K562 (cell line): ENCODE measurements around the gene TOM1L2. TPM values are rescaled to one million over a fixed set of nuclear protein-coding genes. Genes with fewer than 3 reads are reported as not detected.

Experiments used
- ATAC-seq: fragments of 200-7000 bp; cut with Tn5 transposase; 3 replicates; pipeline ENCODE4 v1.9.1; 2020; ENCODE audit warnings: moderate library complexity
- BruUV-seq: library from RNA; stranded (reverse); fragments of 400-500 nt; replicated peaks from 2 replicates; lab custom pipeline; 2021; lab: Mats Ljungman, UMichigan
- CTCF ChIA-PET: fragments of 300-600 bp; formaldehyde crosslinking; extraction: SDS; loops from one replicate; lab custom pipeline; 2021; ENCODE audit warnings: low intra/inter-chr PET ratio; lab: Yijun Ruan, JAX
- POLR2A ChIA-PET: fragments of 300-600, 350-650 bp; sonication (Branson Sonifier 250); formaldehyde crosslinking; extraction: SDS; loops from one replicate; lab custom pipeline; 2021; ENCODE audit warnings: antibody characterized with exemption, inconsistent platforms; lab: Yijun Ruan, JAX
- DNase-seq, 4 experiments: peaks; one replicate each; pipeline versions ENCODE4 v3.0.0 to v3.0.0-alpha.2; 2011 to 2018; ENCODE audit warnings: low spot score in 3 of 4, mixed read lengths in 3 of 4; ENCODE audit errors: extremely low read depth in 1 of 4
- FAIRE-seq: peaks from 2 replicates; lab custom pipeline; 2011; peaks lifted over from hg19 to GRCh38; lab: Jason Lieb, UNC
- H2AFZ ChIP-seq: 2 replicates; pipeline ENCODE4 v1.6.0; 2011; ENCODE audit warnings: low read depth, low read length, control low read depth, inconsistent platforms
- H3K27ac ChIP-seq: fragments of 200-600 bp; 3 replicates; pipeline ENCODE4 v1.8.0; 2011; ENCODE audit warnings: low read depth, mild to moderate bottlenecking, control low read depth, inconsistent platforms, low read length, moderate library complexity, mixed read lengths; ENCODE audit errors: extremely low read depth
- H3K27me3 ChIP-seq, 2 experiments: fragments of 300-600 bp in 1 of 2; 2 replicates in 1 of 2; 3 replicates in 1 of 2; pipeline versions ENCODE4 v1.6.0 to v1.8.0; 2011; ENCODE audit warnings: inconsistent platforms in 2 of 2, low read length in 2 of 2, mild to moderate bottlenecking in 1 of 2, mixed read lengths in 1 of 2, moderate library complexity in 1 of 2; ENCODE audit not compliant: control insufficient read depth in 2 of 2, insufficient read depth in 2 of 2
- H3K36me3 ChIP-seq: fragments of 300-600 bp; 3 replicates; pipeline ENCODE4 v1.8.0; 2011; ENCODE audit warnings: mild to moderate bottlenecking, low read length, inconsistent platforms; ENCODE audit not compliant: control insufficient read depth, insufficient read depth
- H3K4me1 ChIP-seq, 2 experiments: fragments of 200-600 bp in 1 of 2; replicated peaks in 1 of 2; 2 replicates in 1 of 2; 3 replicates in 1 of 2; pipeline versions ENCODE4 v1.5.1 to v1.8.0; 2011; ENCODE audit warnings: inconsistent platforms in 2 of 2, low read length in 2 of 2, mild to moderate bottlenecking in 1 of 2, mixed read lengths in 1 of 2, moderate library complexity in 1 of 2; ENCODE audit not compliant: control insufficient read depth in 2 of 2, insufficient read depth in 2 of 2
- H3K4me2 ChIP-seq: 2 replicates; pipeline ENCODE4 v1.6.1; 2011; ENCODE audit warnings: low read length, control low read depth, inconsistent platforms, mixed read lengths; ENCODE audit not compliant: insufficient read depth
- H3K4me3 ChIP-seq: fragments of 200-600 bp; sonication (generic), shearing (Covaris generic); 2 replicates; pipeline ENCODE4 v1.5.1; 2016; ENCODE audit warnings: control low read depth, inconsistent platforms
- H3K79me2 ChIP-seq: fragments of 200-600 bp; 3 replicates; pipeline ENCODE4 v1.8.0; 2011; ENCODE audit warnings: low read length, inconsistent platforms; ENCODE audit not compliant: control insufficient read depth, insufficient read depth
- H3K9ac ChIP-seq, 2 experiments: 2 replicates each; pipeline versions ENCODE4 v1.6.0 to v1.6.1; 2011; ENCODE audit warnings: low read depth in 2 of 2, low read length in 2 of 2, control low read depth in 1 of 2, inconsistent platforms in 1 of 2, mild to moderate bottlenecking in 1 of 2, mixed read lengths in 1 of 2; ENCODE audit not compliant: insufficient read depth in 1 of 2
- H3K9me1 ChIP-seq: one replicate; pipeline ENCODE4 v1.6.0; 2011; ENCODE audit warnings: inconsistent platforms, mild to moderate bottlenecking, low read length, moderate library complexity; ENCODE audit not compliant: control insufficient read depth, insufficient read depth
- H3K9me3 ChIP-seq: replicated peaks from 2 replicates; pipeline ENCODE4 v1.5.1; 2011; ENCODE audit warnings: low read depth, low read length, inconsistent platforms; ENCODE audit not compliant: control insufficient read depth, insufficient read depth
- H4K20me1 ChIP-seq: replicated peaks from 2 replicates; pipeline ENCODE4 v1.6.1; 2011; ENCODE audit warnings: low read length, inconsistent platforms, mixed read lengths; ENCODE audit not compliant: control insufficient read depth, insufficient read depth
- CBFA2T3 ChIP-seq: fragments of 450-650 bp; IDR thresholded peaks from 2 replicates; pipeline ENCODE4 v1.6.1; 2017
- CEBPG ChIP-seq, 3 experiments: fragments of 200-800 bp in 1 of 3; sonication (Bioruptor generic) in 1 of 3; sonication (generic) in 1 of 3; formaldehyde crosslinking in 1 of 3; IDR thresholded peaks in 2 of 3; conservative IDR thresholded peaks in 1 of 3; 2 replicates each; pipeline versions ENCODE4 v1.6.1 to v1.8.0; 2016 to 2022; ENCODE audit warnings: missing compliant biosample characterization in 2 of 3, missing genetic modification characterization in 2 of 3, mild to moderate bottlenecking in 1 of 3, missing genetic modification reagents in 1 of 3
- HMGN3 ChIP-seq: IDR thresholded peaks from 2 replicates; pipeline ENCODE4 v1.6.1; 2011; ENCODE audit warnings: borderline replicate concordance, low read depth, mild to moderate bottlenecking, mixed read lengths, low read length; ENCODE audit not compliant: insufficient read length; ENCODE audit errors: extremely low read depth
- MCM3 ChIP-seq: fragments of 450-650 bp; IDR thresholded peaks from 2 replicates; pipeline ENCODE4 v1.6.1; 2016
- MYNN ChIP-seq, 2 experiments: sonication (generic); formaldehyde crosslinking in 1 of 2; IDR thresholded peaks; 2 replicates each; pipeline versions ENCODE4 v1.5.0 to v1.6.1; 2016 to 2020; ENCODE audit warnings: antibody characterized with exemption in 1 of 2, missing genetic modification reagents in 1 of 2
- NFIC ChIP-seq: fragments of 450-650 bp; IDR thresholded peaks from 2 replicates; pipeline ENCODE4 v1.6.1; 2017; ENCODE audit warnings: mild to moderate bottlenecking, inconsistent platforms
- RHOXF2B ChIP-seq: fragments of 250-450 bp; sonication (Bioruptor Pico); conservative IDR thresholded peaks from 2 replicates; pipeline ENCODE4 v1.5.1; 2021
- TCF3 ChIP-seq: sonication (generic); formaldehyde crosslinking; IDR thresholded peaks from 2 replicates; pipeline ENCODE4 v1.4.0; 2020; ENCODE audit warnings: mild to moderate bottlenecking, missing genetic modification reagents
- WGBS: fragments of 100-300 bp; shearing (Covaris generic); methylation state at CpG from one replicate; pipeline ENCODE4 v1.1.6; 2016; ENCODE audit warnings: low coverage, mixed read lengths; ENCODE audit not compliant: insufficient coverage; ENCODE audit errors: missing lambda C conversion rate; 5-methylcytosine and 5-hydroxymethylcytosine counted together
- in situ Hi-C: fragments of 300-500 bp; cut with MboI; formaldehyde crosslinking; loops from 4 replicates; pipeline ENCODE4 v1.15.0; 2018; ENCODE audit warnings: inconsistent platforms, mixed read lengths
- intact Hi-C: fragments of 100-400 bp; cut with micrococcal nuclease; formaldehyde crosslinking; loops from 2 replicates; pipeline ENCODE4 v1.14.2; 2022
- polyA plus RNA-seq, 8 experiments: library from polyadenylated mRNA; depleted of rRNA in 4 of 8; stranded (reverse) in 5 of 8; unstranded in 3 of 8; fragments of >200 nt; fragmentation: Nextera tagmentation in 2 of 8; fragmentation: Illumina TruSeq in 1 of 8; extraction: Ambion mirVana in 2 of 8; extraction: Trizol in 1 of 8; gene quantifications; 2 replicates each; pipeline versions ENCODE4 v1.2.1 to v1.2.3, GENCODE V29; 2011 to 2014; ENCODE audit warnings: inconsistent platforms in 1 of 8, missing spikeins in 1 of 8
- total RNA-seq, 7 experiments: library from RNA; depleted of rRNA in 6 of 7; stranded (reverse); fragments of >200 nt in 6 of 7; fragmentation: Illumina TruSeq in 2 of 7; extraction: Trizol in 2 of 7; gene quantifications; 2 replicates each; pipeline versions ENCODE4 v1.2.1 to v1.2.3, GENCODE V29; 2011 to 2021; ENCODE audit warnings: low replicate concordance in 1 of 7
- TF ChIP-seq, protein P1 (sequence below): fragments of 250-450 bp; sonication (Bioruptor Pico); IDR thresholded peaks from 2 replicates; pipeline ENCODE4 v1.4.0; 2020; ENCODE audit warnings: mild to moderate bottlenecking, moderate library complexity
- TF ChIP-seq, protein P2 (sequence below): fragments of 450-650 bp; formaldehyde crosslinking; IDR thresholded peaks from 2 replicates; pipeline ENCODE4 v1.4.0; 2022; ENCODE audit warnings: mild to moderate bottlenecking, moderate library complexity

Gene TOM1L2
- total and polyA plus RNA-seq, 9 of the 15 experiments (the other 6 are each of a cell fraction or from before 2014, with no cell fraction given), result 0.07 to 6.0 (median 2.5) TPM

DNA sequence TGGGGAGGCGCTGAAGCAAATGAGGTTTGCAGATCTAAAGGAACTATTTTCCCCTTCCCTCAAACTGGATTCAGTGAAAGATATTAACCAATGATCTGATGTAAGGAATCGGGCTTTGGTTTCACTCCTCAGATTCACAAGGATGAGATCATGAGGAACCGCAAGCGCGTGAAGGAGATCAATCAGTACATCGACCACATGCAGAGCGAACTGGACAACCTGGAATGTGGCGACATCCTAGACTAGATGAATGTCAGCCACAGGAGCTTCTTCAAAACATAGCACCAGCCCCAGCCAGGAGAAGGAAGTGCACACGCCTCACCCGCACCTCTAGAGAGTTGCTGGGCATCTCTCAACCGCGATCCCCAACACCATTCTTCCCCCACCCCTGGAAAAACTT, 44.2 kb upstream of the TOM1L2 start:
- DNase-seq (no peak), FAIRE-seq (no peak)

More for the DNA sequence above, 44.2 kb upstream of the TOM1L2 start:
- ATAC-seq, result no peak
- POLR2A ChIA-PET, result interaction anchor here (0.6 kb wide), 1 partner anchor 324 kb away, joined by 4 read pairs; no protein-coding TSS in a partner anchor
- Histone ChIP-seq H3K9me1 (no peaks in the 10 kb centered on the region), H3K27ac (no peak overlapping the region), H3K36me3 (peaks cover 8% of the 10 kb centered on the region; the same call in 2 of the 3 replicates), H2AFZ (no peak overlapping the region), H3K4me2 (no peak overlapping the region), H3K9me3 (no peaks in the 10 kb centered on the region), H3K4me1 (peaks cover 6 to 14% of the 10 kb centered on the region in 2 experiments; a peak in 4 of 5 replicates), H4K20me1 (0 out of 2 replicates have a peak, but pooled peaks cover 5% of the 10 kb centered on the region), H3K79me2 (no peaks in the 10 kb centered on the region), H3K4me3 (no peak overlapping the region), H3K27me3 (no peaks in the 10 kb centered on the region), H3K9ac (no peak overlapping the region)
- TF ChIP-seq NFIC (no peak), MYNN (IDR thresholded peaks at IDR 0.05) (no peak), MYNN (CRISPR knock-in tag; IDR thresholded peaks at IDR 0.05) (no peak), CEBPG (CRISPR knock-in tag; IDR thresholded peaks at IDR 0.05) (no peak), CEBPG (tag; conservative IDR thresholded peaks at IDR 0.05 in 1 of 2, IDR thresholded peaks at IDR 0.05 in 1 of 2) (no peak), RHOXF2B (no peak), CBFA2T3 (no peak), MCM3 (no peak), HMGN3 (no peak), TCF3 (CRISPR knock-in tag) (no peak)
- TF ChIP-seq, protein P1, sequence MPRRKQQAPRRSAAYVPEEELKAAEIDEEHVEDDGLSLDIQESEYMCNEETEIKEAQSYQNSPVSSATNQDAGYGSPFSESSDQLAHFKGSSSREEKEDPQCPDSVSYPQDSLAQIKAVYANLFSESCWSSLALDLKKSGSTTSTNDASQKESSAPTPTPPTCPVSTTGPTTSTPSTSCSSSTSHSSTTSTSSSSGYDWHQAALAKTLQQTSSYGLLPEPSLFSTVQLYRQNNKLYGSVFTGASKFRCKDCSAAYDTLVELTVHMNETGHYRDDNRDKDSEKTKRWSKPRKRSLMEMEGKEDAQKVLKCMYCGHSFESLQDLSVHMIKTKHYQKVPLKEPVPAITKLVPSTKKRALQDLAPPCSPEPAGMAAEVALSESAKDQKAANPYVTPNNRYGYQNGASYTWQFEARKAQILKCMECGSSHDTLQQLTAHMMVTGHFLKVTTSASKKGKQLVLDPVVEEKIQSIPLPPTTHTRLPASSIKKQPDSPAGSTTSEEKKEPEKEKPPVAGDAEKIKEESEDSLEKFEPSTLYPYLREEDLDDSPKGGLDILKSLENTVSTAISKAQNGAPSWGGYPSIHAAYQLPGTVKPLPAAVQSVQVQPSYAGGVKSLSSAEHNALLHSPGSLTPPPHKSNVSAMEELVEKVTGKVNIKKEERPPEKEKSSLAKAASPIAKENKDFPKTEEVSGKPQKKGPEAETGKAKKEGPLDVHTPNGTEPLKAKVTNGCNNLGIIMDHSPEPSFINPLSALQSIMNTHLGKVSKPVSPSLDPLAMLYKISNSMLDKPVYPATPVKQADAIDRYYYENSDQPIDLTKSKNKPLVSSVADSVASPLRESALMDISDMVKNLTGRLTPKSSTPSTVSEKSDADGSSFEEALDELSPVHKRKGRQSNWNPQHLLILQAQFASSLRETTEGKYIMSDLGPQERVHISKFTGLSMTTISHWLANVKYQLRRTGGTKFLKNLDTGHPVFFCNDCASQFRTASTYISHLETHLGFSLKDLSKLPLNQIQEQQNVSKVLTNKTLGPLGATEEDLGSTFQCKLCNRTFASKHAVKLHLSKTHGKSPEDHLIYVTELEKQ (CRISPR knock-in tag), result no peak
- TF ChIP-seq, protein P2, sequence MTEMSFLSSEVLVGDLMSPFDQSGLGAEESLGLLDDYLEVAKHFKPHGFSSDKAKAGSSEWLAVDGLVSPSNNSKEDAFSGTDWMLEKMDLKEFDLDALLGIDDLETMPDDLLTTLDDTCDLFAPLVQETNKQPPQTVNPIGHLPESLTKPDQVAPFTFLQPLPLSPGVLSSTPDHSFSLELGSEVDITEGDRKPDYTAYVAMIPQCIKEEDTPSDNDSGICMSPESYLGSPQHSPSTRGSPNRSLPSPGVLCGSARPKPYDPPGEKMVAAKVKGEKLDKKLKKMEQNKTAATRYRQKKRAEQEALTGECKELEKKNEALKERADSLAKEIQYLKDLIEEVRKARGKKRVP (CRISPR knock-in tag), result no peak
- in situ Hi-C loops (no loop called here), intact Hi-C loops (no loop called here)
- 91% methylated on average over 10 of the region's 12 CpGs for WGBS
- CTCF ChIA-PET, result no interaction called here
- no TSS peak for BruUV-seq
